GM18498 (cell line): ENCODE measurements around the gene PIGM.
"Not testable (repeated sequence)": the region's sequence is repeated elsewhere in the genome, so short reads cannot be mapped to it uniquely, and the experiment has no call there.

ENCODE experiments used
- ATAC-seq: cut with Tn5 transposase; IDR thresholded peaks from one replicate; pipeline ENCODE4 v1.9.1; 2021; ENCODE audit warnings: mild to moderate bottlenecking, moderate library complexity; ENCODE audit not compliant: unreplicated experiment

The PIGM gene

GRCh38 chr1:160061369-160062229 is 29.8 kb upstream of the PIGM start:
- ATAC-seq = no peak

DNA sequence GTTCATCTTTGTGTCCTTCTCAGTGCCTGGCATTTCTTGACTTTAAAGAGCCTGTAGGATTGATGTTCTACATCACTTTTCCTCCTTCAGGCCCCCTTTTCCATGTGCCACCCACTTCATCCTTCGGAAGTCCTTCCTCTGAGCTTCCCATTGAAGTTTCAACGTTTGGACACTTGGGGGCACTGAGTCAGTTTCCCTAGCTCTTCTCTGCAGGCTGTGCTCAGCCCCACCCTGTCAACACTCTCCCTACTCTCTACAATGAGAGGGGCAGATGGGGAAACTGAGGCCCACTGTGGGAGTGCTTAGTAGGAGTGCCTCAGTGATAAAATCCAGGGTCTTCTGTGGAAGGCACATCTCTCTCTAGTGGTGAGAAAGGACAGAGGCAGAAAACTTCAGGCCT is 26.3 kb upstream of the PIGM start:
- no peak for ATAC-seq

- ATAC-seq = no peak
These were observed 24.9 kb upstream of the PIGM start for GRCh38 chr1:160056648-160057169.

GRCh38 chr1:160053548-160054365 is 22.0 kb upstream of the PIGM start:
- no peak for ATAC-seq

GRCh38 chr1:160052936-160053335 is 21.1 kb upstream of the PIGM start:
- ATAC-seq = no peak

GRCh38 chr1:160050619-160051018 is 18.8 kb upstream of the PIGM start:
- no peak for ATAC-seq

GRCh38 chr1:160050182-160050581 is 18.4 kb upstream of the PIGM start:
- not testable (repeated sequence) for ATAC-seq

- no peak for ATAC-seq
These were observed 17.3 kb upstream of the PIGM start for GRCh38 chr1:160049101-160049500.

DNA sequence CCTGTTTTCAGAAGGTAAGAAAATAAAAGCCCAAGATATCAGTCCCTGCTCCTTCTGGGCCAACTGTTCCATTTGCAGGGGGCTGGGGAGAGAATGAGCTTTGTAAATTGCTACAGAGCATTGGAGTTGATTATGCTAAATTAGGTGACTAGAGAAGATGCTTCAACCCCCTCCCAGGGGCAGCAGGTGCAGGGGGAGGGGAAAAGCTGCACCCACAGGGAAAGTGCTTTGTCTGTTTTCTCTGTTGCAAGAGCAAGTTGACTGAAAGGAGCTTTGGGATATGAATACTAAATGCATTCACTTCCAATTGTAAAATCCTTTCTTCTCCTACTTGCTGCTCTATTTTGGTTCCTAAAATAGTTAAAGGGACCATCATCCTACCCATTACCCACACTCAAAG is 16.5 kb upstream of the PIGM start:
- ATAC-seq = no peak

GRCh38 chr1:160047111-160047991 is 15.6 kb upstream of the PIGM start:
- ATAC-seq = no peak

DNA sequence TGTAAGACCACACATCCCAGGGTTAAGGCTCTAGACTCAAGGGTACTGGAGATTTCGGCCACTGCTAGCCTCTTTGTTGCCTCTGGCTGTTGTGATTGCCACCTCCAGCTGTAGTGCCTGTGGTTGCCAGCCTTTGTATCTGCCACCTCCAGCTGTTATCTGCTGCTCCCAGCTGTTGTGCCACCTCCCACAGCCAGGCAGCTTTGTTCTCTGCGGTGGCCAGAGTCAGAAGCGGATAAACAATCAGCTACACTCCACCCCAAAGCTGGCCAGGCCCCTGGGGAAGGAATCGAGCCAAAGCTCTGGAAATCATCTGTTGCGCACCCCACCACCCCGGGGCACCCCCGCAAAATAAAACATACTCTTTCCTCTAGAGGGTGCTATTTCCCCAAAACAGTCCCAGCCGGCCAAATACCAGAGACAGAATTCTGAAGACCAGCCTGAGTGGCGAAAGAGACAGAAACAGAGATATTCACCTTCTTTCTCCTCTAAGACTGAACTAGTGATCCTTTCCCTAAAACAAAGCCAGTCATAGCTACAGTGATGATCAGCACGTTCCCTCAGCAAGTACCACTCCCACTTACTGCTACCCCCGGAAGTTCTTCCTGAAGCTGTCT is 14.8 kb upstream of the PIGM start:
- ATAC-seq = no peak

GRCh38 chr1:160045653-160046052 is 13.9 kb upstream of the PIGM start:
- no peak for ATAC-seq

DNA sequence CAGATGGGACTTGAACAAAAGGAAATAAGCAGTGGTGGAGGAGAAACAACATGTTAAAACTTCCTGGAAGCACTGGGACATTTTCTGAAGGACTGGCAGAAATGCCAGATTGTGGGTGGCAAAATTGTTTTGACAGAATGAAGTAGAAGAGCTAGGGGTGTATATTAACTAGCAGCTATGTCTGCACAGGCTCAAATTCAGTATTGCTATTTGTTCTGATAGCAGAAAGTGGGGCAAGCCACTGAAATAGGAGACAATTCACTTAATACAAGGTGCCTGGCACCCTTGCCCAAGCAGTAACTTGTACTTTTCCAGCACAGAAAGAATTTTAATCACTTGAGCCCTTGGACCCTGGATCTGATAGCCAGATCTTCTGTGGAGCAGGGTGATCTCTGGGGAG is 11.8 kb upstream of the PIGM start:
- ATAC-seq = no peak

DNA sequence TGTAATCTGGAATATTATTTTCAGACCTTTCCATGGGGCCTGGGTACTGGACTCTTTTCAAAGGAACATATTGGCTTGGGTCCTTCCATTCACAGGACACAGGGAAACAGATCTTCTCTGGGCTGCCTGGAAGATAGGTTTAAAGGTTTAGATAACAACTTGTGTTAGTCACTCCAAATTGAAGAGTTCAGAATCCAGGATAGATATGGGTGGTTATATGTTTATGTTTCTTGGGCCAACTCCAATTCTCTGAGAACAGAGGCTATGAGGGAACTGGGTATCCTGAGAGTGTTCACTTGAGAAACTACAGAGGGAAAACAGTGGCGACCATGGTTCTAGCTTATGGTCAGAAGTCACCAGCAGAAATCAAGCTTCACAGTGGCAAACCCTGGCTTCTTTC is 8.7 kb upstream of the PIGM start:
- no peak for ATAC-seq

GRCh38 chr1:160032165-160032820 is 503 bp upstream of the PIGM start:
- ATAC-seq = no peak

DNA sequence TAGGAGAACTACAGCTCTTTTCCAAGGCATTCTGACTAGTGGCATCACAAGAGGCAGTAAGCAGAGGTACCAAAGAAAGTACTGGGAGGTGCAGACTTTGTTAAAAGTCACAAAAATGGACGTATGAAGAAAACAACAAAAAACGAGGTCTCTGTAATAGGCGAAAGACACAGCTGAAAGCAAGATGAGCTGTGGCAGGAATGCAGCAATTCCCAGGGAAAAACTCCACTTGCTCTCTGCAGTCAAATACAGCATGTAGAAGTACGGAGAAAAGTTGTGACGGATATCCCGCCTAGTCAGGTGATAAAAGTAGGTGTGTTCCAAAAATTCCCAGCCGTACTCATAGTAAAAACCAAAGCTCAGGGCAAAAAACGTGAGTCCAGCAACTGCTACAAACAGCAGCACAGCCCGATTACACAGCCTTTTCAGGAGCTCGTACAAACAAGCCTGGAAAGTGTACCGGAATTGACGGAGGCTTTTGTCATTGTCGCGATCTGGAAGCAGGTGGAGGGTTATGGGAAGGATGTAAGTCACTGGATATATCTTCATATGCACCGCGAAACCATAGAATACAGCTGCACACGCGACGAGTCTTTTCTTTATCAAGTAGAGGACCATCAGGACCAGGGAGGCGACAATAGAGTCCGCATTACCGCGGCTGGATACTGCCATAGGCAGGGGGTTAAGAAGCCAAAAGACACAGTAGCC is 979 bp downstream of the PIGM start:
- peak; percentile 25 for ATAC-seq

DNA sequence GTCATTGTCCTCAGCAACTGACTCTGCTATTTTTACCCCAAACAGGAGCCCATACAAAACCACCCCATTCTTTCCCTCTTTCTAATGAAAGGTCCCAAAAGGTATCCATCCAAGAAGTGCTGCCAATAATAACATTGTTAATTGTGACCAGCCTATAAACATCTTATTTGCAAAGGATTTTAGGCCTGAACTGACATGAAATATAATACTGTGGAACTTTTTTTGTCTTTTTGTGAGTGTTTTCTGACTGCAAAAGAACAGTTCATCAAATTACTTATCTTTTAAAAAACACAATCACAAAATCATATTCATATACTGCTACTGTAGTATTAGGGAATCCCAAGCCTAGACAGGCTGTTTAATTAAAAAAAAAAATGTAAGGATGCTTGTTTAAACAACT is 3.4 kb downstream of the PIGM start:
- ATAC-seq = no peak

- no peak for ATAC-seq
These were observed 6.5 kb downstream of the PIGM start for GRCh38 chr1:160025314-160025713.

- ATAC-seq = no peak
These were observed 7.4 kb downstream of the PIGM start for GRCh38 chr1:160024195-160024905.
